Psoas muscle (tissue), 8 donors: Measurements from ENCODE around the gene YAE1. TPM values are rescaled to one million over a fixed set of nuclear protein-coding genes. Genes with fewer than 3 reads are reported as not detected.
A peak's percentile ranks its signal among the peaks of the same experiment; 100 is the strongest.

Source experiments
- ATAC-seq, 4 donors: fragments of 200-7000 bp; cut with Tn5 transposase; one replicate each; pipeline ENCODE4 v1.9.1; 2020; ENCODE audit warnings: moderate library complexity in 3 of 4, mild to moderate bottlenecking in 2 of 4
- DNase-seq, 2 donors: peaks; one replicate each; pipeline ENCODE4 v3.0.0-alpha.2; 2020
- H3K27ac ChIP-seq: fragments of 200-600 bp; one replicate; pipeline ENCODE4 v1.8.0; 2022
- H3K27me3 ChIP-seq, 3 donors: fragments of 200-600 bp in 1 of 3; one replicate each; pipeline versions ENCODE4 v1.6.1 to v1.8.0; 2013 to 2022; ENCODE audit warnings: low read length in 2 of 3, mild to moderate bottlenecking in 2 of 3, moderate library complexity in 1 of 3; ENCODE audit not compliant: insufficient read depth in 3 of 3
- H3K36me3 ChIP-seq, 2 donors: fragments of 200-600 bp in 1 of 2; one replicate each; pipeline versions ENCODE4 v1.6.1 to v1.8.0; 2013 to 2022; ENCODE audit warnings: low read depth in 1 of 2, mild to moderate bottlenecking in 1 of 2, moderate library complexity in 1 of 2; ENCODE audit not compliant: insufficient read depth in 1 of 2
- H3K4me1 ChIP-seq: fragments of 200-600 bp; one replicate; pipeline ENCODE4 v1.8.0; 2022
- H3K4me3 ChIP-seq: fragments of 200-600 bp; one replicate; pipeline ENCODE4 v1.8.0; 2022; ENCODE audit warnings: mild to moderate bottlenecking
- H3K9me3 ChIP-seq: fragments of 200-600 bp; one replicate; pipeline ENCODE4 v1.8.0; 2022
- WGBS, 3 donors: extraction: QIAGEN DNeasy Blood & Tissue Kit; methylation state at CpG; one replicate each; pipeline versions ENCODE4 v1.1.6 to v1.1.7; 2013; 5-methylcytosine and 5-hydroxymethylcytosine counted together
- intact Hi-C, 2 donors: fragments of 100-400 bp; cut with DNase I; formaldehyde crosslinking; loops; one replicate each; pipeline versions ENCODE4 v1.11.0 to v1.14.2; 2022
- polyA plus RNA-seq, 3 donors: library from polyadenylated mRNA; stranded (reverse); fragments of 200-250 nt; gene quantifications; one replicate each; pipeline ENCODE4 v1.2.3, GENCODE V29; 2013
- total RNA-seq, 4 donors: library from RNA; stranded (reverse); fragmentation: NEBNext Ultra II Directional in 2 of 4; extraction: Animal tissue kit (Norgen Biotek cat#: 25700) in 2 of 4; gene quantifications; one replicate each; pipeline versions ENCODE4 v1.2.1 to v1.2.4, GENCODE V29; 2021 to 2023
- TF ChIP-seq, protein P1 (sequence below): fragments of 200-600 bp; IDR thresholded peaks from one replicate; pipeline ENCODE4 v1.8.0; 2022; ENCODE audit warnings: antibody characterized with exemption
- donor health status: healthy with polysubstance abuse.
- donor health status: DM: no; HTN: no; CAD: no; lungs with moderate emphysema.
- donor health status: Bipolar disorder and iron deficiency.
- donor health status: healthy.
- donor health status: DM: yes; HTN: yes; CAD: no.
- donor health status: DM: no; HTN: no; CAD: no.
- donor health status: DM: no; HTN: no; CAD: no.
- donor health status: DM: yes; HTN: yes; CAD: no.

YAE1 gene
- total and polyA plus RNA-seq, 7 donors, result 7.6 to 20.9 (median 15.1) TPM

DNA sequence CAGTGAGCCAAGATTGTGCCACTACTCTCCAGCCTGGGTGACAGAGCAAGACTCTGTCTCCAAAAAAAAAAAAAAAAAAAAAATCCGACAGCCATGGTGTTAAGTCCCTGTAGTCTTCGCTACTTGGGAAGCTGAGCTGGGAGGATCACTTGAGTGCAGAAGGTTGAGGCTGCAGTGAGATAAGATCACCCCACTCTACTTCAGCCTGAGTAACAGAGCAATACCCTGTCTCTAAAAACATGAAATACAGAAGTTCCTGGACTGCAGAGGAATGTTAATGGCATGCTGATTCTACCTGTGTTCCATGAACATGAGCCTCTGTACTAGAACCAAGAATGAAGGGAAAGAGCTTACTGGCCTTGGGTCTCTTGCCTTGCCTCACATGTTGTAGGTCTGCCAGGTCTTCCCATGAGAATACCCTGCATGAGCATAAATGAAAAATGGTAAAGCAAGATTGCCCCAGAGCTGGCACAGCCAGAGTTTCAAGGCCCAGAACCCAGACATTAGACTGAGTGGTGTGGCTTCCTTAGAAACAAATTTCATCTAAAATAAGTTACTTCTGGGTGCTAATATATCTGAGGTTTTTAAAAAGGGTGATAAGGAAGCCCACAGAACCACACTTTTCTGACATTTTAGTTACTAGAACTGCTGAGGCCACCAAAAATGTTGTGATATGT is 8.6 kb downstream of the YAE1 start:
- ATAC-seq (no peak), DNase-seq (no peak)
- Histone ChIP-seq H3K27me3 (no peaks in the 10 kb centered on the region), H3K27ac (no peak overlapping the region), H3K36me3 (peaks cover 0 to 47% of the 10 kb centered on the region in 2 donors), H3K4me3 (no peak overlapping the region), H3K9me3 (no peaks in the 10 kb centered on the region), H3K4me1 (no peaks in the 10 kb centered on the region)
- intact Hi-C loops, result no loop called here
- TF ChIP-seq, protein P1, sequence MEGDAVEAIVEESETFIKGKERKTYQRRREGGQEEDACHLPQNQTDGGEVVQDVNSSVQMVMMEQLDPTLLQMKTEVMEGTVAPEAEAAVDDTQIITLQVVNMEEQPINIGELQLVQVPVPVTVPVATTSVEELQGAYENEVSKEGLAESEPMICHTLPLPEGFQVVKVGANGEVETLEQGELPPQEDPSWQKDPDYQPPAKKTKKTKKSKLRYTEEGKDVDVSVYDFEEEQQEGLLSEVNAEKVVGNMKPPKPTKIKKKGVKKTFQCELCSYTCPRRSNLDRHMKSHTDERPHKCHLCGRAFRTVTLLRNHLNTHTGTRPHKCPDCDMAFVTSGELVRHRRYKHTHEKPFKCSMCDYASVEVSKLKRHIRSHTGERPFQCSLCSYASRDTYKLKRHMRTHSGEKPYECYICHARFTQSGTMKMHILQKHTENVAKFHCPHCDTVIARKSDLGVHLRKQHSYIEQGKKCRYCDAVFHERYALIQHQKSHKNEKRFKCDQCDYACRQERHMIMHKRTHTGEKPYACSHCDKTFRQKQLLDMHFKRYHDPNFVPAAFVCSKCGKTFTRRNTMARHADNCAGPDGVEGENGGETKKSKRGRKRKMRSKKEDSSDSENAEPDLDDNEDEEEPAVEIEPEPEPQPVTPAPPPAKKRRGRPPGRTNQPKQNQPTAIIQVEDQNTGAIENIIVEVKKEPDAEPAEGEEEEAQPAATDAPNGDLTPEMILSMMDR, result no peak
- WGBS, 3 donors, result 85 to 100% (median 95%) methylated on average over 1 to 2 of the region's 2 CpGs

DNA sequence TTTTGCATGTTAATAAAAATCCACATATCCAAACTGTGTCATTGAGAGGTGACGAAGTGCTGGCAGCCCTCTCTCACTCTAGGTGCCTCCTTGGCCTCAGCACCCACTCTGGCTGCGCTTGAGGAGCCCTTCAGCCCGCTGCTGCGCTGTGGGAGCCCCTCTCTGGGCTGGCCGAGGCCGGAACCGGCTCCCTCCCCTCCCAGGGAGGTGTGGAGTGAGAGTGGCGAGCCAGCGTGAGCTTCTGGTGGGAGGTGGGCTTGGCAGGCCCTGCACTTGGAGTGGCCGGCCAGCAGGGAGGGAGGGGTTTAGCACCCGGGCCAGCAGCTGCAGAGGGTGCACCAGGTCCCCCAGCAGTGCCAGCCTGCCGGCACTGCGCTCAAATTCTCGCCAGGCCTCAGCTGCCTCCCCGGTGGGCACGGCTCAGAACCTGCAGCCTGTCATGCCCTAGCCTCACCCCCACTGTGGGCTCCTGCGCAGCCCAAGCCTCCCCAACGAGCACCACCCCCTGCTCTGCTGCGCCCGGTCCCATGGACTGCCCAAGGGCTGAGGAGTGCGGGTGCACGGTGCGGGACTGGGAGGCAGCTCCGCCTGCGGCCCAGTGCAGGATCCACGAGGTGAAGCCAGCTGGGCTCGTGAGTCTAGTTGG is 11.1 kb downstream of the YAE1 start:
- TF ChIP-seq, protein P1, result no peak
- ATAC-seq (no peak), DNase-seq (peak in 1 of 2 donors; percentile 52)
- H3K4me1 ChIP-seq, result no peaks in the 10 kb centered on the region
- H3K9me3 ChIP-seq, result no peaks in the 10 kb centered on the region
- H3K27ac ChIP-seq, result no peak overlapping the region
- peaks cover 0 to 24% of the 10 kb centered on the region in 2 donors for H3K36me3 ChIP-seq
- intact Hi-C loops, result no loop called here
- WGBS, 3 donors, result 88 to 93% (median 91%) methylated on average over 25 to 27 of the region's 27 CpGs
- H3K4me3 ChIP-seq, result no peak overlapping the region
- no peaks in the 10 kb centered on the region for H3K27me3 ChIP-seq

DNA sequence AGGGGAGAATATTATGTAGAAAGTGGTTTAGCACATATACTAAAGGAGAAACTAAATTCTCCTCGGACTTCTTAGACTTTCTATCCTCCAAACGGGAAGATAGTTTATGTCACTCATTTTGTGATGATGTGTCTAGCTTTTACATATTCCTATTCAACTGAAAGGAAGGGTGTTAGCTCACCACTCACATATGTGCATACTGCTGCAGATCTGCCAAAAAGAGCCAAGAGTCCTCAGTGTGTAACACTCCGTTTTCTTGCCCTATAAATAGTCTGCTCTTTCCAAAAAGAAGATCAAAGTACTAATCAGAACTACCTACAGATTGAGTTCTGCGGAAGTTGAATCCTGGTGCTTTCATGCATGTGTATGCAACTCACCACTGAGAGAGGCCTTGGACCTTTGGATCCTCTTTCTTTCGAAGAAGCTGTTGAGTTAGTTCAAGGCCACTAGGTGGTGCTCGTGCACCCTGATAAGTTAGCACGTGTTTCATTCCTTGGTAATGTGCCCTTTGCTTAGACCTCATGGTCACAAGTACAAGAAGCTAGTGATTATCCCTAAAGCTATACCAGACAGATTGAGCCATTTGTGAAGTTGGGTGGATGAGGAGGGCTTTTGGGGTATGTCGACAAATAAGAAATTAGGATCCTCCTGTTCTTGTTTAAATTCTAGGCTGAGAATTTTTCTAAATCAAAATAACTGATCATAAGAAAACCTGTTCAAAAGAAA is 14.1 kb downstream of the YAE1 start:
- H3K27ac ChIP-seq, result no peak overlapping the region
- TF ChIP-seq, protein P1, result peak; percentile 95
- no peak overlapping the region for H3K4me3 ChIP-seq
- WGBS, 3 donors, result 22 to 26% (median 25%) methylated on average over 8 of the region's 8 CpGs
- no peaks in the 10 kb centered on the region for H3K27me3 ChIP-seq
- H3K36me3 ChIP-seq, result no peaks in the 10 kb centered on the region
- no peaks in the 10 kb centered on the region for H3K4me1 ChIP-seq
- ATAC-seq, result peak; percentile 90 to 99 (median 92)
- intact Hi-C loops, result loop anchor here (1.0 to 5.0 kb wide), 3 partner anchors 42 to 166 kb away; partner anchors contain the start of gene RALA (in 1 of the 2)
- DNase-seq, result peak; percentile 62 to 78
- no peaks in the 10 kb centered on the region for H3K9me3 ChIP-seq

DNA sequence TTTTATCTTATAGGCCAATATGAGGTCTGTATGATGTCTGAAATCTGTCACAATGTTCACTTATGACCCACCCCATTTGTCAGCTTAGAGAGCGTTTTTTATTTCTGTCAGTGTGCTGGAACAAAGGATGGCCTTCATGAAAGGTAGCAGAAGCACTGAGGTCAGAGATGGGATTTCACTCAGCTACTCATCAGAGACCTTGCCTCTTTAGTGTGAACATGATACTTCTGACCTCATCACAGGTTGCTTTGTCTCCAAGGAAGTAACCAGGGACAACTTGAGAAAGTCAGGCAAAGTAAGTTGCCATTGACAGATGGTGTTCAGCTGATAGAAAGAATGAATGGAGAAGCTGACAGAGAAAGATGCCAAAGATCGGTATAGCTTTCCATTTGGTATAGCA is 16.3 kb downstream of the YAE1 start:
- H3K36me3 ChIP-seq, result no peaks in the 10 kb centered on the region
- TF ChIP-seq, protein P1, result no peak
- DNase-seq (no peak), ATAC-seq (no peak)
- no peaks in the 10 kb centered on the region for H3K27me3 ChIP-seq
- 83 to 90% (median 89%) methylated on average over 2 of the region's 2 CpGs for WGBS, 3 donors
- no peaks in the 10 kb centered on the region for H3K9me3 ChIP-seq
- H3K4me3 ChIP-seq, result no peak overlapping the region
- intact Hi-C loops, result loop anchor here in 1 of 2 donors (5.0 kb wide), 1 partner anchor 40 kb away; the partner anchor contains the start of gene RALA
- no peaks in the 10 kb centered on the region for H3K4me1 ChIP-seq
- H3K27ac ChIP-seq, result no peak overlapping the region
